OCI-LY7 (cell line): ENCODE measurements around the gene IDI1. TPM values are rescaled to one million over a fixed set of nuclear protein-coding genes. Genes with fewer than 3 reads are reported as not detected.

ENCODE experiments used
- Bru-seq: library from RNA; stranded (reverse); fragments of 400-500 nt; gene quantifications from one replicate; lab custom pipeline; 2021; lab: Mats Ljungman, UMichigan
- BruChase-seq, 2 experiments: library from RNA; stranded (reverse); fragments of 400-500 nt; gene quantifications; one replicate each; lab custom pipeline; 2021; lab: Mats Ljungman, UMichigan
- BruUV-seq: library from RNA; stranded (reverse); fragments of 400-500 nt; replicated peaks from 2 replicates; lab custom pipeline; 2021; lab: Mats Ljungman, UMichigan
- CTCF ChIA-PET: fragments of 300-600 bp; sonication (Branson Sonifier 250); formaldehyde crosslinking; loops from one replicate; lab custom pipeline; 2022; ENCODE audit warnings: antibody characterized with exemption; ENCODE audit not compliant: unreplicated experiment; lab: Charles Lee
- POLR2A ChIA-PET: fragments of 300-600 bp; sonication (Branson Sonifier 250); formaldehyde crosslinking; loops from one replicate; lab custom pipeline; 2022; ENCODE audit warnings: antibody characterized with exemption; lab: Charles Lee
- DNase-seq: peaks from one replicate; pipeline ENCODE4 v3.0.0-alpha.2; 2015; ENCODE audit warnings: low spot score
- H2AFZ ChIP-seq: fragments of 200-600 bp; sonication (generic), shearing (Covaris generic); 2 replicates; pipeline ENCODE4 v1.6.1; 2014; ENCODE audit warnings: mild to moderate bottlenecking, antibody characterized with exemption, low read length, moderate library complexity
- H3K27ac ChIP-seq: fragments of 200-600 bp; sonication (generic); 2 replicates; pipeline ENCODE4 v1.5.1; 2014; ENCODE audit warnings: mixed run types, low read depth, mild to moderate bottlenecking, moderate library complexity, low read length, inconsistent platforms; ENCODE audit not compliant: poor library complexity, severe bottlenecking
- H3K36me3 ChIP-seq: fragments of 200-600 bp; sonication (generic); 2 replicates; pipeline ENCODE4 v1.6.1; 2014; ENCODE audit warnings: mild to moderate bottlenecking, antibody characterized with exemption, low read length, moderate library complexity, mixed read lengths; ENCODE audit not compliant: insufficient read depth
- H3K4me1 ChIP-seq: fragments of 200-600 bp; sonication (generic); 2 replicates; pipeline ENCODE4 v1.5.1; 2014; ENCODE audit warnings: mild to moderate bottlenecking, low read length; ENCODE audit not compliant: insufficient read depth, poor library complexity, severe bottlenecking
- H3K4me2 ChIP-seq: fragments of 200-600 bp; sonication (generic); 2 replicates; pipeline ENCODE4 v1.6.1; 2014; ENCODE audit warnings: mild to moderate bottlenecking, low read length
- H3K4me3 ChIP-seq: fragments of 200-600 bp; sonication (generic); 2 replicates; pipeline ENCODE4 v1.5.1; 2014; ENCODE audit warnings: mild to moderate bottlenecking, low read depth, low read length; ENCODE audit not compliant: poor library complexity, severe bottlenecking
- H3K79me2 ChIP-seq: fragments of 200-600 bp; sonication (generic); 2 replicates; pipeline ENCODE4 v1.6.1; 2016; ENCODE audit warnings: low read depth, mild to moderate bottlenecking, low read length, moderate library complexity, mixed read lengths; ENCODE audit not compliant: insufficient read depth
- H3K9me2 ChIP-seq: fragments of 200-600 bp; sonication (generic); 2 replicates; pipeline ENCODE4 v1.6.1; 2016; ENCODE audit warnings: mild to moderate bottlenecking, low read length, mixed read lengths; ENCODE audit not compliant: insufficient read depth
- H3K9me3 ChIP-seq: fragments of 200-600 bp; sonication (generic); 2 replicates; pipeline ENCODE4 v1.6.1; 2014; ENCODE audit warnings: mild to moderate bottlenecking, mixed run types, low read length, mixed read lengths
- H4K20me1 ChIP-seq: fragments of 200-600 bp; sonication (generic); 2 replicates; pipeline ENCODE4 v1.6.1; 2014; ENCODE audit warnings: mild to moderate bottlenecking, antibody characterized with exemption, low read length, moderate library complexity, mixed read lengths; ENCODE audit not compliant: insufficient read depth
- CTCF ChIP-seq: fragments of 200-600 bp; sonication (generic); conservative IDR thresholded peaks from 2 replicates; pipeline ENCODE4 v1.5.1; 2014; ENCODE audit warnings: mild to moderate bottlenecking, antibody characterized with exemption, low read length, moderate library complexity, mixed read lengths
- EZH2phosphoT487 ChIP-seq: fragments of 200-600 bp; sonication (generic); IDR thresholded peaks from 2 replicates; pipeline ENCODE4 v1.6.1; 2018; ENCODE audit warnings: low read depth, borderline replicate concordance, mild to moderate bottlenecking, mixed run types, antibody characterized with exemption, low read length, moderate library complexity, mixed read lengths
- intact Hi-C: fragments of 100-400 bp; cut with micrococcal nuclease; formaldehyde crosslinking; loops from one replicate; pipeline ENCODE4 v1.10.0; 2022; ENCODE audit not compliant: unreplicated experiment
- long read RNA-seq: library from polyadenylated mRNA; stranded (forward); transcript quantifications from one replicate; pipeline ENCODE4 v2.0.0, GENCODE V29; 2022
- total RNA-seq, 2 experiments: library from RNA; depleted of rRNA in 1 of 2; stranded (reverse); fragments of >200 nt in 1 of 2; shearing (Covaris generic) in 1 of 2; gene quantifications; 2 replicates each; pipeline ENCODE4 v1.2.3, GENCODE V29; 2014 to 2022

The IDI1 gene
- 98.2 and 112 TPM in 2 replicates for total RNA-seq (2014; rRNA removed; shearing (Covaris generic))
- total RNA-seq (2022) = 105 and 106 TPM in 2 replicates
- percentile 95 among the genes with signal in this experiment for Bru-seq, nascent RNA
- BruChase-seq, experiment 1, labeled RNA remaining after a 6-hour chase = percentile 97 among the genes with signal in this experiment
- percentile 99 among the genes with signal in this experiment for BruChase-seq, experiment 2, labeled RNA remaining after a 2-hour chase
- long read RNA-seq, transcript IDI1-201 (5 exons, 2,301 nt) = major isoform, 168 of 348 reads
- long read RNA-seq, transcript IDI1-205 (4 exons, 1,066 nt) = minor isoform, 102 of 348 reads
- long read RNA-seq, partial matches to known transcripts = 45 of 348 reads
- long read RNA-seq, other reads (novel, unspliced or antisense) = 33 of 348 reads

GRCh38 chr10:1048732-1049424 lies at the start of gene IDI1:
Gene IDI1, minus strand, starts transcription at chr10:1049119. Its CDS starts 116 bp downstream, at chr10:1049003.
- CTCF ChIA-PET = no interaction called here
- peak within 1 kb of the TSS; percentile 74 for H3K4me3 ChIP-seq
- peak within 1 kb of the TSS; percentile 83 for H3K27ac ChIP-seq
- peaks cover 62% of the 10 kb centered on the region for H3K36me3 ChIP-seq
- no TSS peak for BruUV-seq
- intact Hi-C loops = loop anchor here (1.0 to 5.0 kb wide), 3 partner anchors 8 to 537 kb away; partner anchors contain the start of gene LARP4B
- H3K4me1 ChIP-seq = peaks cover 48% of the 10 kb centered on the region
- POLR2A ChIA-PET = interaction anchor here (0.6 to 2.0 kb wide), 5 partner anchors 9 to 487 kb away, joined by 3 to 7 read pairs (median 3); no protein-coding TSS in a partner anchor
- DNase-seq = peak; percentile 99
- no peaks in the 10 kb centered on the region for H3K9me2 ChIP-seq
- H3K4me2 ChIP-seq = peak within 1 kb of the TSS; percentile 65
- TF ChIP-seq CTCF = no peak
- no peak for TF ChIP-seq EZH2phosphoT487
- H3K79me2 ChIP-seq = peaks cover 78% of the 10 kb centered on the region
- H3K9me3 ChIP-seq = no peaks in the 10 kb centered on the region
- no peak within 1 kb of the TSS for H2AFZ ChIP-seq
- H4K20me1 ChIP-seq = peaks cover 39% of the 10 kb centered on the region; the same call in 1 of the 2 replicates

- ChIA-PET POLR2A (no interaction called here), CTCF (no interaction called here)
- H3K79me2 ChIP-seq = no peaks in the 10 kb centered on the region
- TF ChIP-seq CTCF = no peak
- TF ChIP-seq EZH2phosphoT487 = no peak
- no peak overlapping the region for H2AFZ ChIP-seq
- no peaks in the 10 kb centered on the region for H3K9me2 ChIP-seq
- H3K27ac ChIP-seq = no peak overlapping the region
- no peaks in the 10 kb centered on the region for H3K9me3 ChIP-seq
- no peak for DNase-seq
- H3K4me3 ChIP-seq = no peak overlapping the region
- H3K4me2 ChIP-seq = no peak overlapping the region
- H4K20me1 ChIP-seq = no peaks in the 10 kb centered on the region
- H3K4me1 ChIP-seq = no peaks in the 10 kb centered on the region
- peaks cover 71% of the 10 kb centered on the region for H3K36me3 ChIP-seq
- no TSS peak for BruUV-seq
- intact Hi-C loops = no loop called here
Observed at GRCh38 chr10:1097436-1097835, 48.5 kb upstream of the IDI1 start.
